Prostate gland (tissue), 2 donors: Measurements from ENCODE around the gene SMIM31.

Experiments
- CTCF ChIP-seq, 4 experiments: fragments of 200-600 bp in 2 of 4; fragments of 450-650 bp in 2 of 4; sonication (generic) in 2 of 4; IDR thresholded peaks; 1 replicate in 3 of 4; 2 replicates in 1 of 4; pipeline ENCODE4 v1.5.1; 2016 to 2019; ENCODE audit warnings: antibody characterized with exemption in 4 of 4, mild to moderate bottlenecking in 2 of 4, moderate library complexity in 2 of 4
- POLR2AphosphoS5 ChIP-seq: sonication (generic); formaldehyde crosslinking; IDR thresholded peaks from one replicate; pipeline ENCODE4 v1.6.1; 2017; ENCODE audit warnings: antibody characterized with exemption

GRCh38 chr4:164768516-164768915 lies 14.6 kb downstream of the SMIM31 start:
- TF ChIP-seq CTCF (IDR thresholded peaks at IDR 0.05) (no peak), POLR2AphosphoS5 (no peak)
